HuH-7 (cell line): ENCODE data around the gene RAB1B.

Experiments used
- DNase-seq: peaks from one replicate; pipeline ENCODE4 v3.0.0; 2011; ENCODE audit warnings: low spot score

RAB1B gene

DNA sequence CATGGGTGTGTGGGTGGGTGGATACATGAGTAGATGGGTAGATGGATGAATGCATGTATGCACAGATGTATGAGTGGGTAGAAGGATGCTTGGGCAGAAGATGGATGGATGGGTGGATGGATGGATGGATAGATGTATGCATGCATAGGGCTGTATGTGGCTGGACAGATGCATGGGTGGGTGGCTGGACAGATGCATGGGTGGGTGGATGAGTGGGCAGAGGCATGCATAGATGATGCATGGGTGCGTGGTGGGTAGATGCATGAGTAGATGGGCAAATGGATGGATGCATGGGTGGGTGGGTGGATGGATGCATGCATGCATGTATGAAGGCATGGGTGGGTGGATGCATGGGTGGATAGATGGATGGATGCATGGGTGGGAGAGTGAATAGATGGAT is 55.2 kb downstream of the RAB1B start:
- no peak for DNase-seq

DNA sequence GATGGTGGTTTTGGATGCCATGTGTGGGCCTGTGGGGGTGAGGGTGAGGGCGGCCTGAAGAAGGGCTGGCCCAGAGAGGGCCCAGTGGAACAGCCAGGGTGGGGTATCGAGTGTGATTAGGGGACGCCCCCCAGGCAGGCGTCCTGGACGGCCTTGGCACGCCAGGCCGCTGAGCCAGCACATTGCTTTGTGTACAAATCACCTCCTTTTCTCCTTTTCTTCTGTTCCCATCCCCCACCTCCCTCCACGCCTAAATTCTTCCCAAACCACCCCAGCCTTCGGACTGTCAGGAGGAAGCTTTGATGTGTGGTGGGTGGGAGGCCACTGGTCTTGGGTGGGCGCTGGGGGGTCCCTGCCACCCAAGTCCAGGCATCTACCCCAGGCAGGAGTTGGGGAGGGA is 56.2 kb downstream of the RAB1B start:
- no peak for DNase-seq

DNA sequence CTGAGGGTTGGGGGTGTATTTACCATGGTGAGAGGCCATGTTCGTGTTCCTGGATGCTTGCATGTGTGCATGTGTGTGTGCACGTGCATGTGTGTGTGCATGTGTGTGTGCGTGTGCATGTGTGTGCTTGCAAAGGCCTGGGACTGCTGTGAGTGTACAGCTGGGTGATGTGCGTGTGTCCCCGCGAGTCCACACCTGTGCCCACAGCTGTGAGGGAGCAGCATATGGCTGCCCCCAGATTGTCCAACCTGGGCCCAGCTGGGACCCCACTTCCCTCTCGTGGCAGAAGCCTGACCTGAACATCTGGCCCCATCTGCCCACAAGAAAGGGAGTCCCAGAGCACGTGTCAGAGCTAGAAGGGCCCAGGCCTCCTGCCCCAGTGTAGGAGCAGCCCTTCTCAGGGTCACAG is 56.8 kb downstream of the RAB1B start:
- DNase-seq = no peak

DNA sequence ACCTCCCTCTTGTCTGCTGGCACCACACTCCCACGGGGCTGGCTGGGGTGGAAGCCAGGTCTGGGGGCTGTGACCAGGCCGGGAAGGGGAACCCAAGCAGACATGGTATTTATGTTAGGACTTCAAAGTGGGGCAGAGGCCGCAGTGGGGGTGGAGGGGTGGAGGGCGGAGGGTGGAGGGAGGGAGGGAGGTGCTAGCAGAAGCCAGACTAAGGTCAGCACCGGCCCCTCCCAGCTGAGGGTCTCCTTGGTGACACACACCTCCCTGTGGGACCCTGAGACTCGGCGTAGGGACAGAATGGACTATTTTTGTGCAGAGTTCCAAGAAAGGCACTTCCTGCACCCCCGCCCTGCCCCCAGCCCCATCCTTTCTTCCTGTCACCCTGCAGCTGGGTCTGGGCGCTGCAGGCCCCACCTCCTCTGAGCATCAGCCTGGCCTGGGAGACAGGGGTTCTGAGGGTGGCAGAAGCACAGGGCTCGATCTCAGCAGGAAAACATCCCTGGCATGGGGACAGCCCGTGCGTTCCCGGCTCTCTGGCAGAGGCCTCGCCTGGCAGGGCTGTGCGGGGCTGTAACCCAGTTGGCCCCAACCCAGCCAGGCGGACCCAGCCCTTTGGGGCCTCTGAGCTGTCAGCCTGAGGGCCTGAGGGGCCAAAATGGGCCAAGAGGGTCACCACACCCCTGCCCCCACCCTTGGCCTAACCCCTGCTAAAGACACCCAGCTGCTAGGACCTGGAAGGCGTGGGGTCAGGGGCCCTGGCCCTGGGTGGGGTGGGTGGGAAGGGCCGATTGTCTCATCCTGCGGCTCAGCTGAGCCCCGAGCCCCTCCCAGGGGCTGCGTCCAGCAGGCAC is 58.0 kb downstream of the RAB1B start:
- DNase-seq = no peak
